Ishikawa (cell line): ENCODE measurements around the gene IGFL2.

Source experiments
- CEBPB ChIP-seq: IDR thresholded peaks from 2 replicates; pipeline ENCODE4 v1.6.1; 2012
- CREB1 ChIP-seq: IDR thresholded peaks from 2 replicates; pipeline ENCODE4 v1.6.1; 2012; ENCODE audit warnings: low read depth
- EGR1 ChIP-seq: IDR thresholded peaks from 2 replicates; pipeline ENCODE4 v1.6.1; 2012
- EP300 ChIP-seq: IDR thresholded peaks from 2 replicates; pipeline ENCODE4 v1.6.1; 2012; ENCODE audit warnings: borderline replicate concordance
- FOXM1 ChIP-seq: IDR thresholded peaks from 2 replicates; pipeline ENCODE4 v1.6.1; 2012; ENCODE audit warnings: low read depth, borderline replicate concordance
- NFIC ChIP-seq: IDR thresholded peaks from 2 replicates; pipeline ENCODE4 v1.6.1; 2012
- RAD21 ChIP-seq: IDR thresholded peaks from 2 replicates; pipeline ENCODE4 v1.6.1; 2012; ENCODE audit warnings: low read depth
- TAF1 ChIP-seq: IDR thresholded peaks from 2 replicates; pipeline ENCODE4 v1.6.1; 2012; ENCODE audit warnings: low read depth, mild to moderate bottlenecking
- TCF12 ChIP-seq: IDR thresholded peaks from 2 replicates; pipeline ENCODE4 v1.6.1; 2012; ENCODE audit warnings: low read depth
- TEAD4 ChIP-seq: IDR thresholded peaks from 2 replicates; pipeline ENCODE4 v1.6.1; 2012
- YY1 ChIP-seq: IDR thresholded peaks from 2 replicates; pipeline ENCODE4 v1.6.1; 2012; ENCODE audit warnings: low read depth
- ZBTB7A ChIP-seq: IDR thresholded peaks from 2 replicates; pipeline ENCODE4 v1.6.1; 2012; ENCODE audit warnings: low read depth
- TF ChIP-seq, protein P1 (sequence below): IDR thresholded peaks from 2 replicates; pipeline ENCODE4 v1.6.1; 2012
- TF ChIP-seq, protein P2 (sequence below): IDR thresholded peaks from 2 replicates; pipeline ENCODE4 v1.6.1; 2012
- TF ChIP-seq, protein P3 (sequence below): IDR thresholded peaks from 2 replicates; pipeline ENCODE4 v1.6.1; 2012; ENCODE audit warnings: low read depth, mild to moderate bottlenecking

The IGFL2 gene

DNA sequence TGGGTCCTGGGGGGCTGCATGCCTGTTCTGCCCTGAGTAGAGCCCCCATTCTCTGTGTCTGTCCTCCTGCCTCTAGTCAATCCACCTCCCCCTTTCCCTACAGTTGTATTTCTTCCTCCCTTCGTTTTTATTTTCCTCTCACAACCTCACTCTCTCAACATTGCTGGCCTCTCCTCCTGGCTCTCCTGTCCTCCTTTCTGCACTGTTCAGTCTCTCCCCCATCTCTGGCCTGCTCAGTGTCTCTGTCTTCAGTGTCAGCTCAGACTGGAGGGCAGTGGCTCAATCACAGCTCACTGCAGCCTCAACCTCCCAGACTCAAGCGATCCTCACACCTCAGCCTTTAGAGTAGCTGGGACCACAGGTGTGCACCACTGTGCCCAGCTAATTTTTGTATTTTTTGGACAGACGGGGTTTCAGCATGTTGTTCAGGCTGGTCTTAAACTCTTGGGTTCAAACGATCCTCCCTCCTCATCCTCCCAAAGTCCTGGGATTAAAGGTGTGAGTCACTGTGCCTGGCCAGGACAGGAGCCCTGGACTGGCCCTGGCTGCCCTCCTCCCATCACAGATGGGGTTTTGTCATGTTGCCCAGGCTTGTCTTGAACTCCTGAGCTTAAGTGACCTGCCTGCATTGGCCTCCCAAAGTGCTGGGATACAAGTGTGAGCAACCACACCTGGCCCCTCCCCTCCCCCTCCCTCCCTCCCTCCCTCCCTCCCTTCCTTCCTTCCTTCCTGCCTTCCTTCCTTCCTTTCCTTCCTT is 49.5 kb downstream of the IGFL2 start:
- TF ChIP-seq CEBPB (no peak), EP300 (no peak), ZBTB7A (no peak), TAF1 (no peak), CREB1 (no peak), EGR1 (no peak), FOXM1 (no peak), NFIC (no peak), TCF12 (no peak), RAD21 (no peak)
- TF ChIP-seq, protein P1, sequence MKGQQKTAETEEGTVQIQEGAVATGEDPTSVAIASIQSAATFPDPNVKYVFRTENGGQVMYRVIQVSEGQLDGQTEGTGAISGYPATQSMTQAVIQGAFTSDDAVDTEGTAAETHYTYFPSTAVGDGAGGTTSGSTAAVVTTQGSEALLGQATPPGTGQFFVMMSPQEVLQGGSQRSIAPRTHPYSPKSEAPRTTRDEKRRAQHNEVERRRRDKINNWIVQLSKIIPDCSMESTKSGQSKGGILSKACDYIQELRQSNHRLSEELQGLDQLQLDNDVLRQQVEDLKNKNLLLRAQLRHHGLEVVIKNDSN: no peak
- TF ChIP-seq, protein P2, sequence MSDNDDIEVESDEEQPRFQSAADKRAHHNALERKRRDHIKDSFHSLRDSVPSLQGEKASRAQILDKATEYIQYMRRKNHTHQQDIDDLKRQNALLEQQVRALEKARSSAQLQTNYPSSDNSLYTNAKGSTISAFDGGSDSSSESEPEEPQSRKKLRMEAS: no peak
- TF ChIP-seq, protein P3, sequence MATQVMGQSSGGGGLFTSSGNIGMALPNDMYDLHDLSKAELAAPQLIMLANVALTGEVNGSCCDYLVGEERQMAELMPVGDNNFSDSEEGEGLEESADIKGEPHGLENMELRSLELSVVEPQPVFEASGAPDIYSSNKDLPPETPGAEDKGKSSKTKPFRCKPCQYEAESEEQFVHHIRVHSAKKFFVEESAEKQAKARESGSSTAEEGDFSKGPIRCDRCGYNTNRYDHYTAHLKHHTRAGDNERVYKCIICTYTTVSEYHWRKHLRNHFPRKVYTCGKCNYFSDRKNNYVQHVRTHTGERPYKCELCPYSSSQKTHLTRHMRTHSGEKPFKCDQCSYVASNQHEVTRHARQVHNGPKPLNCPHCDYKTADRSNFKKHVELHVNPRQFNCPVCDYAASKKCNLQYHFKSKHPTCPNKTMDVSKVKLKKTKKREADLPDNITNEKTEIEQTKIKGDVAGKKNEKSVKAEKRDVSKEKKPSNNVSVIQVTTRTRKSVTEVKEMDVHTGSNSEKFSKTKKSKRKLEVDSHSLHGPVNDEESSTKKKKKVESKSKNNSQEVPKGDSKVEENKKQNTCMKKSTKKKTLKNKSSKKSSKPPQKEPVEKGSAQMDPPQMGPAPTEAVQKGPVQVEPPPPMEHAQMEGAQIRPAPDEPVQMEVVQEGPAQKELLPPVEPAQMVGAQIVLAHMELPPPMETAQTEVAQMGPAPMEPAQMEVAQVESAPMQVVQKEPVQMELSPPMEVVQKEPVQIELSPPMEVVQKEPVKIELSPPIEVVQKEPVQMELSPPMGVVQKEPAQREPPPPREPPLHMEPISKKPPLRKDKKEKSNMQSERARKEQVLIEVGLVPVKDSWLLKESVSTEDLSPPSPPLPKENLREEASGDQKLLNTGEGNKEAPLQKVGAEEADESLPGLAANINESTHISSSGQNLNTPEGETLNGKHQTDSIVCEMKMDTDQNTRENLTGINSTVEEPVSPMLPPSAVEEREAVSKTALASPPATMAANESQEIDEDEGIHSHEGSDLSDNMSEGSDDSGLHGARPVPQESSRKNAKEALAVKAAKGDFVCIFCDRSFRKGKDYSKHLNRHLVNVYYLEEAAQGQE: no peak

DNA sequence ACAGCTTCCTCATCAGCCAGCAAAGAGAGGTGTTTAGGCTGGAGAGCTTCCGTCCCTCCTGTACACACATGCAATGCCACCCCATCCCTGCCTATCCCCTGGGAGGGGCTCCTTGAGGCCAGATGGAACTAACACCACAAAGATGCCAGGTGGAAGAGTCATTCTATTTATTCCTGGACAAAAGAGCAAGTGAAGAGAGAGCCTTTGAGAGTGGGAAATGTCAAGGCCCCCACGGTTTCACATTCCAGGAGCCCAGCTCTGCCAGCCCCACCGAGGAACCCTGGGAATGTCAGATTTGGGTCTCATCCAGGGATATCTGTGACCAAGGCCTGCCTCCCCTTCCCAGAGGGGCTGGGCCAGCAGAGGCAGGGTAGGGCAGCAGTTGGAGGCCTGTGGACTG is 50.7 kb downstream of the IGFL2 start:
- TF ChIP-seq FOXM1: no peak
- no peak for TF ChIP-seq CREB1
- TF ChIP-seq, protein P3: no peak
- no peak for TF ChIP-seq TCF12
- TF ChIP-seq EP300: no peak
- TF ChIP-seq, protein P2: no peak
- TF ChIP-seq YY1: no peak
- no peak for TF ChIP-seq RAD21
- no peak for TF ChIP-seq CEBPB
- TF ChIP-seq NFIC: no peak; the same call in 1 of the 2 replicates
- TF ChIP-seq EGR1: no peak
- no peak for TF ChIP-seq TAF1
- TF ChIP-seq, protein P1: no peak
- no peak for TF ChIP-seq ZBTB7A
- TF ChIP-seq TEAD4: no peak

DNA sequence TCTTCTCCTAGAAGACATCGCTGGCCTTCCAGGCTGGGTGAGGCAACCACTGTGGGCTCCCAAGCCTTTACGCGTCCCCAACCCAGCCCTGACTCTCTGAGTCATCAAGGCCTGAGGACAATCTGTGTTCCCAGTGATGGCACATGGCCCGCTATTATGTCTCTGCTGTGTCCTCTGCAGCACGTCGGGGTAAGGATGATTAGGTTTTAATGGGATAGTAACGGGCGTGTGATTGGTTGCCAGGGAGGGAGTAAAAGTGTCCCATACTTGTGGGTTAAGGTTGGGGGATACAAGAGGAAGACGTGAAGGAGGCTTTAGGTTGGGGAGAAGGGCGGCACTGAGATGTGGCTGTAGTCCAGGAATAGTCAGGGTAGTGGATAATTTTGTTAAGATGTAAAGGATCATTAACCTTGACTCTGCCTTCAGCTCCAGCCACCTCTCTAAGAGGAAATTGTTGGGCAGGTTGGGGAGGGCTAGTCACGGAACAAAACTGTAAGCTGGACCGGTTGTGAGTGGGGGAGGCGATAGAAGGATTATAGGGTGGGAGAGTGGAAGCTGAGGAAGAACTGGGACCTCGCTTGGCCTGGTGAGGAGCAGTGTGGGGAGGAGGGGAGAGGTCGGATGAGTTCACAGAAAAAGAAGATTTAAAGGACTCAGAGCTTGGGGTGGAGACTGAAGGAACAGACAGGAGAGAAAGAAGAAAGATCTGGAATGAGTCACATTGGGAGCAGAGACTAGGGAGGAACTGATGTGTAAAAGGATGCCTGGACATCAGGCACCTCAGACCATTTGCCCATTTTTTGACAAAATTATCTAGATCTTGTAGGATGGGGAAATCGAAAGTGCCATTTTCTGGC is 53.6 kb downstream of the IGFL2 start:
- TF ChIP-seq TAF1 (no peak), FOXM1 (no peak), EP300 (no peak), TEAD4 (no peak), EGR1 (no peak), ZBTB7A (no peak)

DNA sequence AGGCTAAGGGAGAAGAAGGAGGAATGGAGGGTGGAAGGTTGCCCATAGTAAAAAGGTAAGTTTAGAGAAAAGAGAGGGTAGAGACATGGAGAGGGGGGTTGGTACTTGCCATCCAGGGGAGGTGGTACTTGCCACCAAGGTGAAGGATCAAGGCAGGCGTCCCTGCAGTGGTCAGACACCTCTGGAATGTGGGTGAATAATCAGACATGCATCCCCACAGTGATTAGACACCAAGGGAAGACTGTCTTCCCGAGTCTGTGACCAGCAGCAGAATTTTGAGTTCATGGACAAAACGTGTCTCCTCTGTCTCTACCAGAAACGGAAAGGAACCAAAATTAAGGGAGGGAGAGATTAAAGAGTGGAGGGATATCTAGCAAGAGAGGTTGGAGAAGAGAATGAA is 54.4 kb downstream of the IGFL2 start:
- no peak for TF ChIP-seq FOXM1
- no peak for TF ChIP-seq EP300
- no peak for TF ChIP-seq TAF1
- TF ChIP-seq NFIC: no peak
- TF ChIP-seq, protein P3: no peak
- no peak for TF ChIP-seq TEAD4
- no peak for TF ChIP-seq ZBTB7A
- no peak for TF ChIP-seq YY1
- TF ChIP-seq CEBPB: no peak
- TF ChIP-seq RAD21: no peak
- TF ChIP-seq, protein P2: no peak
- no peak for TF ChIP-seq TCF12
- no peak for TF ChIP-seq EGR1
- TF ChIP-seq, protein P1: no peak
- TF ChIP-seq CREB1: no peak
